GM12865 (cell line): ENCODE data around the gene DPYSL5.

ENCODE experiments used
- DNase-seq: peaks from one replicate; pipeline ENCODE4 v3.0.0; 2010; ENCODE audit warnings: low read depth
- H3K4me3 ChIP-seq: 2 replicates; pipeline ENCODE4 v1.5.1; 2011; ENCODE audit warnings: mild to moderate bottlenecking, low read depth, low read length, control low read depth
- TF ChIP-seq, protein P1 (sequence below): IDR thresholded peaks from 2 replicates; pipeline ENCODE4 v1.5.1; 2011; ENCODE audit warnings: low read length, control low read depth, low read depth, inconsistent platforms; ENCODE audit not compliant: insufficient read depth; ENCODE audit errors: missing control alignments

The DPYSL5 gene

DNA sequence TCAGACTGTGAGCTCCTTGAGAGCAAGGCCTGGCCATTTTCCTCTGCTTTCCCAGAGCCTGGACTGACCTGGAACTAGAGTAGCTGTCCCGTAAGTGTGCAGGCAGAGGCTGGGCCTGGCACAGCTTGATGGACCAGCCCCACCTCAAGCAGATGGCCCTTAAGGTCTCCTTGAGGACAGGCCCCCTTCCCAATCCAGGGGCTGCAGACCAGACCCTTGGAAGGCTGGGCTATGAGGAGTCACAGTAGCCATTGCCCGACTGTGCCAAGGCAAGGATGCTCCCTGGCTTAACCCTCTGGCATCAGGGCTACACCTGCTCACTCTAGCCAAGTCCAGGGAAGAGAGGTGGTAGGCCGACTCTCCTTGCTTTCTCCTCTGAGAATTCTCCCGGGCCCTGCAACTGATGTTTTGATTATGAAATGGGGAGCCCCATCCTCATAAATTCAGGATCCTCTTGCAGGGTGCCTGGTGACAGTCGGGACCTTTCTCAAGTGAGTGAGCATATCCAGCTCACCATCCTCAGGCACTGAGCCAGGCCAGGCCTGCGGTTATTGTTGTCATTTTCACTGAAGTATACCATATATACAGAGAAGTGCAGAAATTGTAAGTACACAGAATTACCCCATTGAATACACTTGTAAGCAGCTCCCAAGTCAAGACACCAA, 51.7 kb downstream of the DPYSL5 start:
- TF ChIP-seq, protein P1, sequence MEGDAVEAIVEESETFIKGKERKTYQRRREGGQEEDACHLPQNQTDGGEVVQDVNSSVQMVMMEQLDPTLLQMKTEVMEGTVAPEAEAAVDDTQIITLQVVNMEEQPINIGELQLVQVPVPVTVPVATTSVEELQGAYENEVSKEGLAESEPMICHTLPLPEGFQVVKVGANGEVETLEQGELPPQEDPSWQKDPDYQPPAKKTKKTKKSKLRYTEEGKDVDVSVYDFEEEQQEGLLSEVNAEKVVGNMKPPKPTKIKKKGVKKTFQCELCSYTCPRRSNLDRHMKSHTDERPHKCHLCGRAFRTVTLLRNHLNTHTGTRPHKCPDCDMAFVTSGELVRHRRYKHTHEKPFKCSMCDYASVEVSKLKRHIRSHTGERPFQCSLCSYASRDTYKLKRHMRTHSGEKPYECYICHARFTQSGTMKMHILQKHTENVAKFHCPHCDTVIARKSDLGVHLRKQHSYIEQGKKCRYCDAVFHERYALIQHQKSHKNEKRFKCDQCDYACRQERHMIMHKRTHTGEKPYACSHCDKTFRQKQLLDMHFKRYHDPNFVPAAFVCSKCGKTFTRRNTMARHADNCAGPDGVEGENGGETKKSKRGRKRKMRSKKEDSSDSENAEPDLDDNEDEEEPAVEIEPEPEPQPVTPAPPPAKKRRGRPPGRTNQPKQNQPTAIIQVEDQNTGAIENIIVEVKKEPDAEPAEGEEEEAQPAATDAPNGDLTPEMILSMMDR, result no peak
- DNase-seq, result no peak

DNA sequence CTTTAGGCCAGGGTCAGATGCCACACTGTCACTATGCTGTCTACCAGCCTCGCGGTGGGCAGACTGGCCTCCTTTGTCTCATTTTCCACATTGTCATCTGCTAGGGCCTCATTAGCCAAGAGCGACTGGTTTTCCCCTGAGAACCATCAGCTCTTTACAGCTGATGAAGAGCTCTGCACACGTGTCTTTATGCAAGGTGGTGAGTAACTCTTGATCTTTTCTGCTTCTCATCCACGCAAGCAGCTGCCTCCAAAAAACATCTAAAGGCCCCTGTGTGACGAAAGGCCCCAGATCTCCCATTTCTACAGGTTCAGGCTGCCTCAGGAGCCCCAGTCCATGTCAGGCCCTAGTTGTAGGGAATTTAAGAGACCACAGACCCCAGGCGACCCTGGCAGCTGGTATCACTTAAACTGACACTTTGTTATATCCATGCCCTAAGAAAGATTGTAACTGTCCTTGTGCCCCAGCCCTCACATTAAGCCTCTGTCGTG, 52.9 kb downstream of the DPYSL5 start:
- H3K4me3 ChIP-seq, result no peak overlapping the region
- DNase-seq, result no peak
- TF ChIP-seq, protein P1, result no peak

More for the DNA sequence above, 51.7 kb downstream of the DPYSL5 start:
- H3K4me3 ChIP-seq, result no peak overlapping the region

DNA sequence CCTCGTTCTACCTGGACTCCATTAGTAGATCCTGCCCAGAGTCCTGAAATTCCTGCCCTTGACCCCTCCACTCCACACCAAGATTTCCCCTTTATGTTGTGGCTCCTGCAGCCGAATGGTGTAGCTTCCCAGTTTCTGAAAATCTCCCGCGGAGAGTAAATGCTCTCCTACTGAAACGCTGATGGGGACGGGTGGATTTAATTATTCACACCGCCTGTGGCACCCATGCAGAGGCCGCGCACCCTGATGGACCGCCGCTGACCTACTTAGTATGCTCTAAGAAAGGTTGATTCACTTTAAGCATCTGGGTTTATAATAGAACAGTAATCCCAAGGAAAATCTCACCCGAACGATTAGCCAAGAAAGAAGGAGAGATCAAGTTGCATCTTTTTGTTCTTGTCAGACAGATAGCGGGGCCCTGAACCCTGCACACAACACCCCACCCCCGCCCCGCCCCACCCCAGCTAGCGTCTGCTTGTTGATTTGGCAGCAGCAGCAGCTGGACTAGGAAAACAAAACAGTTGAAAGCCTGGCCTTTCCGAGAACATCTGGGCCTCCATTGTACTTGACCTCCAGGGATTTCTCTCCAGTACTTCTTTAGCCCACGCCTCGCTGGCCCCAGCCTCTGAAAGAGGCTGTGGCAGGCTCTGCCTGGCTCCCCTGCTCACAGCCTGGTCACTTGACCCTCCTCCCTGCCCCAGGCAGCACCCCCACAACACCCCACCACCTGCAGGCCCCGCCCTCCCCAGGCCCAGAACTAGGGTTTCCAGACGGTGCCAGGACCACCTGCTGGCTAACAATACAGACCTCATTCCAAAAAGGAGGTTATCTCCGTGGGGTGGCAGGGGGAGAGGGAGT, 53.6 kb downstream of the DPYSL5 start:
- no peak for DNase-seq
- TF ChIP-seq, protein P1, result no peak
- no peak overlapping the region for H3K4me3 ChIP-seq

DNA sequence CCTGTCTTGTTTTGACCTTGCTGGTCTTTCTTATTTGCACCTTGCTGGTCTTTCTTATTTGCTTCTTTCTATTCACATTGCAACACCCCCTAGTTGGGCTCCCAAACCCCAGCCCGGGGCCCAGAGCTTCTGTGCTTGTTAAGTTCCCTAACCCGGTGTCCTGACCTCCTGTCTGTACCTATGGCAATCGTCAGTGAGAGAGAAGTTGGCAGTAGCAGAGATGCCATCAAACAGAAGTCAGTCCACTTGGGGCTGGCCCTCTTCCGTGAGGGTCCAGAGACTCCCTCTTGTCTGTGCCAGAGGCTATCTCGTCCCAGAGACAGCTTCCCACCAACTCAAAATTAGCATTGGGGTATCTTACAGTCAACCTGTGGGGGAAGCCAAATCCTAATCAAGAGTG, 55.7 kb downstream of the DPYSL5 start:
- TF ChIP-seq, protein P1, result no peak
- H3K4me3 ChIP-seq, result no peak overlapping the region
- DNase-seq, result no peak

DNA sequence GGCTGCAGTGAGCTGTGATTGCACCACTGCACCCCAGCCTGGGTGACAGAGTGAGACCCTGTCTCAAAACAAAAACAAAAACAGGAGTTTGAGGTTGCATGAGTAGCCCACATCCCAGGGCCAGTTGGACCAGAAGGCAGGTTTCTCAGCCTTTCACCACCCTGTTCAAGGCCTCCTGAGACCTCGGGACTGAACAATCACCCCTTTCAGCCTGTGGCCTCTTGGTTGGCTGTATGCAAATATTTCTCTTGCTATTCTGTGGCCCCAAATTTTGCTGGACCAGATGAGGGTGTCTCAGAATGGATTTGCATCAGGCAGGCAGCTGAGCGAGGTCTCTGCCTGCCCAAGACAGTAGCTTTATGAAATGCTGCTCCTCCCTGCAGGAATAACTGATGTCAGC, 56.9 kb downstream of the DPYSL5 start:
- H3K4me3 ChIP-seq, result no peak overlapping the region
- TF ChIP-seq, protein P1, result no peak
- peak; percentile 68 for DNase-seq

DNA sequence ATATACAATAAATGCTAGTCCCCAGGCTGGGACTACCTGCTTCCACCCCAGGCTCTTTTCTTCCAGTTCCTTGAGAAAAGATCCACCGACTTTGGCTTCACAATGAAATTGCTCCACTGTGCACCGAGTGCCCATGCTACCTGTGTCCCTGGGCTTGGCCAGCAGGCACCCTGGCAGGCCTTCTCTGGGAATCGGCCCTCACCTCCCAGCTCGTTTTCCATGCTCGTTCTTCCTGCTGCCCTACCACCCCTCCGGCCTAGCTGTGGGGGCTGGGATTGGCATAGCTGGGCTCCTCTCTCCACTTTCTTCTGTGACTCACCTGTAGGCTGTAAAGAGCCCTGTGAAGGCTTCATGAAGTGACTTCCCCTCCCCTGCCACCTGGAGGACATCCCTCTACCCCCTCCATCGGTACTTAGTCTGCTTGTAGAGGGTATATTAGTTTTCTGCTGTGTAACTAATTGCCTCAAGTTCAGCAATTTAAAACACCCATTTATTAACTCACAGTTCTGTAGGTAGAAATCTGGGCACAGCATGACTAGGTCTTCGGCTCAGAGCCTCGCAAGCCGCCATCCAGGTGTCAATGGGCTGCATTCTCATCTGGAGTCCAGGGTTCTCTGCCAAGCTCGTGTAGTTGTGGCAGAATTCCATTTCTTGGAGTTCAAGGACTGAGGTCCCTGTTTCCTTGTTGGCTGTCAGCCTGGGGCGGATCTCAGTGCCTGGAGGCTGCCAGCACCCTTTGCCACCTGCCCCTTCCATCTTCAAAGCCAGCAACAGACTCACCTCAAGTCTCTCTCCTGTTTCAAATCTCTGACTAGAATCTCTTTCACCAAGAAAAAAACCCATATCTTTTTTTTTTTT, 57.6 kb downstream of the DPYSL5 start:
- no peak overlapping the region for H3K4me3 ChIP-seq
- no peak for DNase-seq
- TF ChIP-seq, protein P1, result no peak
